Mucosa of stomach (tissue), 1 donor: ENCODE results near the gene HTRA3.

ENCODE experiments used
- H3K27me3 ChIP-seq: one replicate; pipeline ENCODE4 v1.7.0; 2013; ENCODE audit warnings: mild to moderate bottlenecking, low read length; ENCODE audit not compliant: control insufficient read depth, insufficient read depth
- H3K36me3 ChIP-seq: one replicate; pipeline ENCODE4 v1.7.0; 2013; ENCODE audit warnings: low read length; ENCODE audit not compliant: control insufficient read depth, insufficient read depth
- H3K4me1 ChIP-seq: one replicate; pipeline ENCODE4 v1.7.0; 2013; ENCODE audit warnings: mild to moderate bottlenecking, low read length; ENCODE audit not compliant: control insufficient read depth, insufficient read depth
- H3K4me3 ChIP-seq: one replicate; pipeline ENCODE4 v1.7.0; 2013; ENCODE audit warnings: low read length
- H3K9ac ChIP-seq: one replicate; pipeline ENCODE4 v1.7.0; 2013; ENCODE audit warnings: mild to moderate bottlenecking, low read length, moderate library complexity
- H3K9me3 ChIP-seq: one replicate; pipeline ENCODE4 v1.7.0; 2013; ENCODE audit warnings: mild to moderate bottlenecking, low read length, moderate library complexity; ENCODE audit not compliant: control insufficient read depth
- donor health status: Pancreatic carcinoma.

HTRA3 gene

GRCh38 chr4:8228319-8229250, 41.0 kb upstream of the HTRA3 start:
- no peak overlapping the region for H3K4me3 ChIP-seq
- H3K27me3 ChIP-seq: no peaks in the 10 kb centered on the region
- peak overlapping the region; percentile 3 for H3K9ac ChIP-seq
- H3K9me3 ChIP-seq: no peaks in the 10 kb centered on the region
- peaks cover 32% of the 10 kb centered on the region for H3K4me1 ChIP-seq
- no peaks in the 10 kb centered on the region for H3K36me3 ChIP-seq

- peaks cover 3% of the 10 kb centered on the region for H3K36me3 ChIP-seq
- H3K4me3 ChIP-seq: no peak overlapping the region
- H3K9ac ChIP-seq: no peak overlapping the region
- no peaks in the 10 kb centered on the region for H3K9me3 ChIP-seq
- H3K27me3 ChIP-seq: no peaks in the 10 kb centered on the region
- H3K4me1 ChIP-seq: peaks cover 32% of the 10 kb centered on the region
These were observed 40.1 kb upstream of the HTRA3 start for GRCh38 chr4:8229331-8229975.

DNA sequence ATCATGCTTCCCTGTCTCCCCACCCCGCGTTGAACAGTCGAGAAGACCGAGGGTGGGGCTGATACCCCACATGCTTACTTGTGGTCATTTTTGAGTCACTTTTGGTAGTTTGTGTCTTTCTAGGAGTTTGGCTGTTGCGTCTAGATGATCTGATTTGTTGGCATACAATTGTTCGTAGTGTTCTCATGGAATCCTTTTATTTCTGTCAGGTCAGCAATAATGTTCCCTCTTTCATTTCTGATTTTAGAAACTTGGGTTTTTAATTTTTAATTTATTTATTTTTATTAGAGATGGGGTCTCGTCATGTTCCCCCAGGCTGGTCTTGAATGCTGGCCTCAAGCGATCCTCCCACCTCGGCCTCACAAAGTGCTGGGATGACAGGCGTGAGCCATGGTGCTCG, 39.5 kb upstream of the HTRA3 start:
- Histone ChIP-seq H3K9me3 (no peaks in the 10 kb centered on the region), H3K4me1 (peaks cover 32% of the 10 kb centered on the region), H3K36me3 (peaks cover 7% of the 10 kb centered on the region), H3K9ac (no peak overlapping the region), H3K4me3 (no peak overlapping the region), H3K27me3 (no peaks in the 10 kb centered on the region)

GRCh38 chr4:8230891-8231290, 38.7 kb upstream of the HTRA3 start:
- H3K27me3 ChIP-seq: no peaks in the 10 kb centered on the region
- H3K4me3 ChIP-seq: no peak overlapping the region
- peaks cover 25% of the 10 kb centered on the region for H3K4me1 ChIP-seq
- H3K36me3 ChIP-seq: peaks cover 7% of the 10 kb centered on the region
- H3K9me3 ChIP-seq: no peaks in the 10 kb centered on the region
- no peak overlapping the region for H3K9ac ChIP-seq

DNA sequence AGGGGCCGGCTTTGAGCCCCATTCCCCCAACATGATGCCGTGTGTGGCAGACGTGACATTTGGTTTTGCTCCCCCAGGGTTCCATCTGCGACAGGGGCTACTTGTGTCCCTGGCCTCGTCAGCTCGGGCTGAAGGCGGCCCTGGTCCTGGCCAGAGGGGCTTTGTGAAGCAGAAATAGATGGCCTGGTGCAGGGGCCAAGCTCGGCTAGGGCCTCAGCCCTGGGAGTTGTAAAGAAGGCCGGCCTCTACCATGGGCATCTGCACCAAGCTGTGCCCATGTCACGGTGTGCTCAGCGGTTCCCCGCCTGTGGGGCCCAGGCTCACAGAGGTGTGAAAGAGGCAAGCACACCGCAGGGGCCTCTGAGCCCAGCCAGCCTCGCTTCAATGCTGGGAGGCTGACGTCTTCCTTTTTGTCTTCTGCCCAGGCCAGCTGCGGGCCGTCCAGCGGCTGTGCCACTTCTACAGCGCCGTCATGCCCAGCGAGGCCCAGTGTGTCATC, 38.0 kb upstream of the HTRA3 start:
- peaks cover 7% of the 10 kb centered on the region for H3K36me3 ChIP-seq
- no peak overlapping the region for H3K9ac ChIP-seq
- no peaks in the 10 kb centered on the region for H3K9me3 ChIP-seq
- H3K4me1 ChIP-seq: peaks cover 18% of the 10 kb centered on the region
- H3K27me3 ChIP-seq: no peaks in the 10 kb centered on the region
- H3K4me3 ChIP-seq: no peak overlapping the region

DNA sequence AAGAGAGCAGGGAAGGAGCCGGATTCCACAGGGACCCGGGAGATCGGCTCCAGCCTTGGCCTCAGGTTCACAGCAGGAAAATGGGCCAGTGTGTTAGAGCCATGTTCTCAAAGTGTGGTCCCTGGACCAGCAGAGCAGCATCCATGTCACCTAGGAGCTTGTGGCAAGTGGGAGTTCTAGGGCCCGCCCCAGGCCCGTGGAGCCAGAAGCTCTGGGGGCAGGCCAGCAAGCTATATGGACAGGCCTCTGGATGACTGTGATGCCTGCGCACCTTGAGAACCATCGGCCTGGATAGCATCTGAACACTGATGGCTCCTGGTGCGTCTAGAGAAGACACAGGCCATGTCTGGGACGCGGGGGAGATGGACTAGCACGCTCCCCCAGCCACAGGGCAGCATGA, 36.8 kb upstream of the HTRA3 start:
- Histone ChIP-seq H3K4me3 (no peak overlapping the region), H3K27me3 (no peaks in the 10 kb centered on the region), H3K36me3 (peaks cover 9% of the 10 kb centered on the region), H3K9ac (no peak overlapping the region), H3K9me3 (no peaks in the 10 kb centered on the region), H3K4me1 (peaks cover 14% of the 10 kb centered on the region)

DNA sequence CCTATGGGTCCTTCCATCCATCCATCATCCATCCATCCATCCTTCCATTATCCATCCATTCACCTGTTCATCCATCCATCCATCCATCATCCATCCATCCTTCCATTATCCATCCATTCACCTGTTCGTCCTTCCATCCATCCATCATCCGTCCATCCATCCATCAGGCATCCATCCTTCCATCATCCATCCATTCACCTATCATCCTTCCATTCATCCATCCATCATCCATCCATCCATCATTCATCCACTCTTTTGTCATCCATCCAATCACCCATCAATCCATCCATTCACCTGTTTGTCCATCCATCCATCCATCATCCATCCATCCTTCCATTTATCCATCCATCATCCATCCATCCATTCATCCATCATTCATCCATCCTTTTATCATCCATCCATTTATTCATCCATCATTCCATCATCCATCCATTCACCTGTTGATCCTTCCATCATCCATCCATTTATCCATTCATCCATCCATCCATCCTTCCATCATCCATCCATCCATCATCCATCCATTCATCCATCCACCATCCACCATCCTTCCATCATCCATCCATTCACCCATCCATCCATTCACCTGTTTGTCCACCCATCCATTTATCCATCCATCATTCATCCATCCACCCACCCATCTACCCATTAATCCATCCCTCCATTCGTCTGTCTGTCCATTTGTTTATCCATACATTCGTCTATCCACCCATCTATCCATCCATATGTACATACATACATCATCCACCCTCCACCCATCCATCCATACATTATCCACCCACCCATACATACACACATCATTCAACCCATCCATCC, 35.7 kb upstream of the HTRA3 start:
- H3K9me3 ChIP-seq: no peaks in the 10 kb centered on the region
- H3K27me3 ChIP-seq: no peaks in the 10 kb centered on the region
- H3K4me1 ChIP-seq: peaks cover 14% of the 10 kb centered on the region
- H3K36me3 ChIP-seq: peaks cover 12% of the 10 kb centered on the region
- no peak overlapping the region for H3K4me3 ChIP-seq
- H3K9ac ChIP-seq: no peak overlapping the region

DNA sequence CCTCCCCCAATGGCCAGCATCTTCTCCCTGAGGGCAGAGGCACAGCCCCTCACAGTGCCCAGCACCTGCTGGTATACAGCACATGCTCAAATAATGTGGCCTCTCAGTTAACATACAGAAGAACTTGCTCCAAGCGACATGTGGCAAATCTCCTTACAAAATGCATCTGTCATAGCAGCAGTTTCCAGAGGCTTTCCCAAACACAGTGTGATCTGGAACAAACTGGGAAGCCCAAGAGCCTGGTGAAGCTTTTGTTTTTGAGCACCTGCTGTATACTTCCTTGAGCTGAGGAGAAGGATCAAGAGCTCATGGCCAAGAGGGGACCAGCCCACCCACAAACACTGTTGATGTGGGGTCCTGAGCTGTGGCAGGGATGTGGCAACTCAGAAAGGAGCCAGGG, 34.8 kb upstream of the HTRA3 start:
- H3K9ac ChIP-seq: no peak overlapping the region
- H3K36me3 ChIP-seq: peaks cover 12% of the 10 kb centered on the region
- H3K4me1 ChIP-seq: peaks cover 16% of the 10 kb centered on the region

DNA sequence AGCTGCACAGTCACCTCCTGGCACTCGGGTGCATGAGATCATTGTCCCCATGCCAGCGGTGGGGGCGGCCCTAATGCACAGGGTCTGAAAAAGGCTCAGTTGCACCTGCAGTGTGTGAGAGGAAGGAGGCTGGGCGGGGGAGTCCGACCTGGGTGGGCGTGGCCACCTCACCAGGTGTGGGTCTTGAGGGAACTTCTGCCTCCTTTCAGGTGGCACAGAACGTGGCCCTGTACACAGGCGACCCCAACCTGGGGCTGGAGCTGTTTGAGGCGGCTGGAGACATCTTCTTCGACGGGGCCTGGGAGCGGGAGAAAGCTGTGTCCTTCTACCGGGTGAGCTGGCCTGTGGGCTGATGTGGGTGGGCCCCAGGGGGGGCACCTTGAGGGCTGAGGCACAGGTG, 34.3 kb upstream of the HTRA3 start:
- Histone ChIP-seq H3K9ac (no peak overlapping the region), H3K4me3 (no peak overlapping the region), H3K9me3 (no peaks in the 10 kb centered on the region), H3K27me3 (no peaks in the 10 kb centered on the region), H3K4me1 (peaks cover 16% of the 10 kb centered on the region), H3K36me3 (peaks cover 12% of the 10 kb centered on the region)

More for the DNA sequence above, 34.8 kb upstream of the HTRA3 start:
- Histone ChIP-seq H3K27me3 (no peaks in the 10 kb centered on the region), H3K4me3 (no peak overlapping the region), H3K9me3 (no peaks in the 10 kb centered on the region)

GRCh38 chr4:8235686-8236085, 33.9 kb upstream of the HTRA3 start:
- H3K9ac ChIP-seq: no peak overlapping the region
- peaks cover 12% of the 10 kb centered on the region for H3K36me3 ChIP-seq
- no peak overlapping the region for H3K4me3 ChIP-seq
- H3K9me3 ChIP-seq: no peaks in the 10 kb centered on the region
- H3K4me1 ChIP-seq: peaks cover 16% of the 10 kb centered on the region
- H3K27me3 ChIP-seq: no peaks in the 10 kb centered on the region

DNA sequence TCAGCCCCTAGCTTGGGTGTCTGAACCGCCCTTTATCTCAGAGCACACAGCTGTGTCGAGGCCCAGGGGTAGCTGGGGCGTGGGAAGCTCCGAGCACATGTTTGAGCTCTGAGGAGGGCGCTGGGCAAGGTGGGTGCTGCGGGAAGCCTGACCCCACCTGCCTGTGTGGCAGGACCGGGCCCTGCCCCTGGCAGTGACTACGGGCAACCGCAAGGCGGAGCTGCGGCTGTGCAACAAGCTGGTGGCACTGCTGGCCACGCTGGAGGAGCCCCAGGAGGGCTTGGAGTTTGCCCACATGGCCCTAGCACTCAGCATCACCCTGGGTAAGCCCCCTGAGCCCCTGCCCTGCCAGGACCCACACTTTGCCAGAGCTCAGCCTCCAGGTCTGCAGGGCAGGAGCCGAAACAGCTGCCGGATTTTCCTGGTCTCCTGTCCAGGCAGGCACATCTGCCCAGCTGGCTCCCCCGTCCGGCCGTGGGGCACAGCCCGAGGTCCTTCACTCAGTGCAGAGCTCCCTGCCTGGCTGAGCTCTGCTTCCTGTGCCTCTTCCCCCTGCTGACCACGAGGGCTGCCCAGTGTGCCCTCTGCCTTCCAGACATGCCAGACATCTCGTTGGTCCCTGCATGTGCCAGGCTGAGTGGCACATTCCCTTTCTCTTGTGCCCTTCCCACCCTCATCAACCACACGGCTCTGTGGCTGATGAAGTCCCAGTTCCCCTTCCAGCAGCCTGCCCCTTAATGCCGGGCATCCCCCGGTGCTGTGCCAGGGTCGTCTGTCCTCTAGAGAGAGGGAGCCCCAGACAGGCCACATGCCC, 33.2 kb upstream of the HTRA3 start:
- H3K9me3 ChIP-seq: no peaks in the 10 kb centered on the region
- H3K9ac ChIP-seq: no peak overlapping the region
- no peaks in the 10 kb centered on the region for H3K27me3 ChIP-seq
- peaks cover 12% of the 10 kb centered on the region for H3K36me3 ChIP-seq
- H3K4me1 ChIP-seq: peaks cover 16% of the 10 kb centered on the region
- H3K4me3 ChIP-seq: no peak overlapping the region
